Spleen (tissue), 11 donors: ENCODE results near the gene NRG3. TPM values are rescaled to one million over a fixed set of nuclear protein-coding genes. Genes with fewer than 3 reads are reported as not detected.
A peak's percentile ranks its signal among the peaks of the same experiment; 100 is the strongest.

Experiments used
- DNase-seq: peaks from one replicate; pipeline ENCODE4 v3.0.0-alpha.2; 2020
- H3K27ac ChIP-seq, 8 donors: fragments of 200-600 bp; sonication (generic) in 7 of 8; 1 replicate in 4 of 8; 2 replicates in 4 of 8; pipeline versions ENCODE4 v1.5.0 to v1.8.0; 2016 to 2021; ENCODE audit warnings: inconsistent platforms in 4 of 8, mild to moderate bottlenecking in 4 of 8, moderate library complexity in 1 of 8
- H3K27me3 ChIP-seq, 7 donors: fragments of 200-600 bp; sonication (generic) in 6 of 7; replicated peaks in 1 of 7; 1 replicate in 4 of 7; 2 replicates in 3 of 7; pipeline versions ENCODE4 v1.5.0 to v1.8.0; 2016 to 2021; ENCODE audit warnings: inconsistent platforms in 3 of 7, mild to moderate bottlenecking in 1 of 7
- H3K36me3 ChIP-seq, 6 donors: fragments of 200-600 bp; sonication (generic) in 5 of 6; 1 replicate in 4 of 6; 2 replicates in 2 of 6; pipeline versions ENCODE4 v1.5.0 to v1.8.0; 2016 to 2021; ENCODE audit warnings: inconsistent platforms in 2 of 6
- H3K4me1 ChIP-seq, 6 donors: fragments of 200-600 bp; sonication (generic) in 5 of 6; 1 replicate in 3 of 6; 2 replicates in 3 of 6; pipeline versions ENCODE4 v1.5.0 to v1.8.0; 2016 to 2021; ENCODE audit warnings: inconsistent platforms in 3 of 6
- H3K4me3 ChIP-seq, 8 donors: fragments of 200-600 bp; sonication (generic) in 7 of 8; 1 replicate in 4 of 8; 2 replicates in 4 of 8; pipeline versions ENCODE4 v1.5.0 to v1.8.0; 2016 to 2021; ENCODE audit warnings: inconsistent platforms in 4 of 8, mild to moderate bottlenecking in 4 of 8, moderate library complexity in 2 of 8
- H3K9me3 ChIP-seq, 8 donors: fragments of 200-600 bp; sonication (generic) in 7 of 8; 1 replicate in 4 of 8; 2 replicates in 4 of 8; pipeline versions ENCODE4 v1.5.0 to v1.8.0; 2016 to 2021; ENCODE audit warnings: inconsistent platforms in 4 of 8
- POLR2A ChIP-seq, 3 donors: fragments of 450-650 bp; IDR thresholded peaks; one replicate each; pipeline ENCODE4 v1.5.1; 2017; ENCODE audit warnings: antibody characterized with exemption in 3 of 3, mild to moderate bottlenecking in 1 of 3
- POLR2AphosphoS5 ChIP-seq, 3 donors: sonication (generic); formaldehyde crosslinking; IDR thresholded peaks; one replicate each; pipeline ENCODE4 v1.5.1; 2017; ENCODE audit warnings: antibody characterized with exemption in 3 of 3
- WGBS, 5 donors: extraction: QIAGEN DNeasy Blood & Tissue Kit in 3 of 5; methylation state at CpG; one replicate each; pipeline versions ENCODE4 v1.1.5 to v1.1.7; 2013 to 2018; 5-methylcytosine and 5-hydroxymethylcytosine counted together
- intact Hi-C: fragments of 100-400 bp; cut with DNase I; formaldehyde crosslinking; loops from one replicate; pipeline ENCODE4 v1.15.0; 2023; ENCODE audit warnings: low total_unique reads
- polyA plus RNA-seq, 3 donors: library from polyadenylated mRNA; stranded (reverse); fragments of 200-250 nt; gene quantifications; one replicate each; pipeline ENCODE4 v1.2.1, GENCODE V29; 2013
- total RNA-seq, 7 donors: library from RNA; depleted of rRNA in 3 of 7; stranded (reverse); fragments of >200 nt in 3 of 7; fragmentation: NEBNext Ultra II Directional in 4 of 7; extraction: Animal tissue kit (Norgen Biotek cat#: 25700) in 4 of 7; gene quantifications; one replicate each; pipeline versions ENCODE4 v1.1.0 to v1.2.1, GENCODE V29; 2016 to 2021
- TF ChIP-seq, protein P1 (sequence below), 11 experiments: fragments of 200-600 bp in 7 of 11; fragments of 450-650 bp in 4 of 11; sonication (generic) in 4 of 11; IDR thresholded peaks in 8 of 11; conservative IDR thresholded peaks in 3 of 11; 1 replicate in 7 of 11; 2 replicates in 4 of 11; pipeline versions ENCODE4 v1.4.0 to v1.8.0; 2016 to 2021; ENCODE audit warnings: antibody characterized with exemption in 11 of 11, inconsistent platforms in 4 of 11, mild to moderate bottlenecking in 1 of 11
- donor health status: healthy with polysubstance abuse.
- donor health status: DM: no; HTN: no; CAD: no; lungs with moderate emphysema.
- donor health status: DM: no; HTN: no; CAD: no.
- donor health status: Bipolar disorder and iron deficiency.
- donor health status: healthy.
- donor health status: DM: no; HTN: no; CAD: no.
- donor health status: DM: yes; HTN: yes; CAD: no.

NRG3 gene
- total and polyA plus RNA-seq, 10 donors, result 0.10 to 0.22 (median 0.21) TPM; not detected in 7

GRCh38 chr10:81873932-81874816 lies 820 bp upstream of the NRG3 start:
- intact Hi-C loops, result no loop called here
- no peaks in the 10 kb centered on the region for H3K36me3 ChIP-seq
- H3K27ac ChIP-seq, result no peak overlapping the region
- peak; percentile 68 for DNase-seq
- TF ChIP-seq, protein P1, sequence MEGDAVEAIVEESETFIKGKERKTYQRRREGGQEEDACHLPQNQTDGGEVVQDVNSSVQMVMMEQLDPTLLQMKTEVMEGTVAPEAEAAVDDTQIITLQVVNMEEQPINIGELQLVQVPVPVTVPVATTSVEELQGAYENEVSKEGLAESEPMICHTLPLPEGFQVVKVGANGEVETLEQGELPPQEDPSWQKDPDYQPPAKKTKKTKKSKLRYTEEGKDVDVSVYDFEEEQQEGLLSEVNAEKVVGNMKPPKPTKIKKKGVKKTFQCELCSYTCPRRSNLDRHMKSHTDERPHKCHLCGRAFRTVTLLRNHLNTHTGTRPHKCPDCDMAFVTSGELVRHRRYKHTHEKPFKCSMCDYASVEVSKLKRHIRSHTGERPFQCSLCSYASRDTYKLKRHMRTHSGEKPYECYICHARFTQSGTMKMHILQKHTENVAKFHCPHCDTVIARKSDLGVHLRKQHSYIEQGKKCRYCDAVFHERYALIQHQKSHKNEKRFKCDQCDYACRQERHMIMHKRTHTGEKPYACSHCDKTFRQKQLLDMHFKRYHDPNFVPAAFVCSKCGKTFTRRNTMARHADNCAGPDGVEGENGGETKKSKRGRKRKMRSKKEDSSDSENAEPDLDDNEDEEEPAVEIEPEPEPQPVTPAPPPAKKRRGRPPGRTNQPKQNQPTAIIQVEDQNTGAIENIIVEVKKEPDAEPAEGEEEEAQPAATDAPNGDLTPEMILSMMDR (IDR thresholded peaks at IDR 0.05 in 8 of 11, conservative IDR thresholded peaks at IDR 0.05 in 3 of 11), result no peak
- TF ChIP-seq POLR2A (IDR thresholded peaks at IDR 0.05) (no peak), POLR2AphosphoS5 (IDR thresholded peaks at IDR 0.05) (no peak)
- peaks cover 0 to 23% (median 12%) of the 10 kb centered on the region in 6 donors for H3K4me1 ChIP-seq
- peak overlapping the region in 7 of 8 donors; percentile 14 to 58 (median 17) for H3K4me3 ChIP-seq
- peaks cover 0 to 83% (median 40%) of the 10 kb centered on the region in 7 donors for H3K27me3 ChIP-seq
- WGBS, 5 donors, result 0 to 2% (median 1%) methylated on average over 3 to 80 of the region's 80 CpGs
- peaks cover 0 to 6% (median 0%) of the 10 kb centered on the region in 8 donors for H3K9me3 ChIP-seq

DNA sequence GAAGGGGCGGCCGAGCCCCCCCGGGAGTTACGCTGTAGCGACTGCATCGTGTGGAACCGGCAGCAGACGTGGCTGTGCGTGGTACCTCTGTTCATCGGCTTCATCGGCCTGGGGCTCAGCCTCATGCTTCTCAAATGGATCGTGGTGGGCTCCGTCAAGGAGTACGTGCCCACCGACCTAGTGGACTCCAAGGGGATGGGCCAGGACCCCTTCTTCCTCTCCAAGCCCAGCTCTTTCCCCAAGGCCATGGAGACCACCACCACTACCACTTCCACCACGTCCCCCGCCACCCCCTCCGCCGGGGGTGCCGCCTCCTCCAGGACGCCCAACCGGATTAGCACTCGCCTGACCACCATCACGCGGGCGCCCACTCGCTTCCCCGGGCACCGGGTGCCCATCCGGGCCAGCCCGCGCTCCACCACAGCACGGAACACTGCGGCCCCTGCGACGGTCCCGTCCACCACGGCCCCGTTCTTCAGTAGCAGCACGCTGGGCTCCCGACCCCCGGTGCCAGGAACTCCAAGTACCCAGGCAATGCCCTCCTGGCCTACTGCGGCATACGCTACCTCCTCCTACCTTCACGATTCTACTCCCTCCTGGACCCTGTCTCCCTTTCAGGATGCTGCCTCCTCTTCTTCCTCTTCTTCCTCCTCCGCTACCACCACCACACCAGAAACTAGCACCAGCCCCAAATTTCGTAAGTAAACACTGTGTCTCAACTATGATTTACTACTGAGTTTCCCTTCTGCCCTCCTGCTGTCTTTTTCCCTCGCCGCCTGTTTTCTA lies 666 bp downstream of the NRG3 start:
- Histone ChIP-seq H3K27me3 (peaks cover 0 to 80% (median 40%) of the 10 kb centered on the region in 7 donors), H3K36me3 (no peaks in the 10 kb centered on the region), H3K9me3 (peaks cover 0 to 5% (median 0%) of the 10 kb centered on the region in 8 donors), H3K27ac (no peak overlapping the region), H3K4me1 (peaks cover 0 to 23% (median 12%) of the 10 kb centered on the region in 6 donors), H3K4me3 (peak overlapping the region in 1 of 8 donors; percentile 58)
- 4 to 21% (median 5%) methylated on average over 28 to 49 of the region's 49 CpGs for WGBS, 5 donors
- TF ChIP-seq POLR2AphosphoS5 (IDR thresholded peaks at IDR 0.05), result no peak
- TF ChIP-seq POLR2A (IDR thresholded peaks at IDR 0.05), result no peak
- TF ChIP-seq, protein P1 (IDR thresholded peaks at IDR 0.05 in 8 of 11, conservative IDR thresholded peaks at IDR 0.05 in 3 of 11), result no peak
- intact Hi-C loops, result no loop called here
- DNase-seq, result peak; percentile 64

DNA sequence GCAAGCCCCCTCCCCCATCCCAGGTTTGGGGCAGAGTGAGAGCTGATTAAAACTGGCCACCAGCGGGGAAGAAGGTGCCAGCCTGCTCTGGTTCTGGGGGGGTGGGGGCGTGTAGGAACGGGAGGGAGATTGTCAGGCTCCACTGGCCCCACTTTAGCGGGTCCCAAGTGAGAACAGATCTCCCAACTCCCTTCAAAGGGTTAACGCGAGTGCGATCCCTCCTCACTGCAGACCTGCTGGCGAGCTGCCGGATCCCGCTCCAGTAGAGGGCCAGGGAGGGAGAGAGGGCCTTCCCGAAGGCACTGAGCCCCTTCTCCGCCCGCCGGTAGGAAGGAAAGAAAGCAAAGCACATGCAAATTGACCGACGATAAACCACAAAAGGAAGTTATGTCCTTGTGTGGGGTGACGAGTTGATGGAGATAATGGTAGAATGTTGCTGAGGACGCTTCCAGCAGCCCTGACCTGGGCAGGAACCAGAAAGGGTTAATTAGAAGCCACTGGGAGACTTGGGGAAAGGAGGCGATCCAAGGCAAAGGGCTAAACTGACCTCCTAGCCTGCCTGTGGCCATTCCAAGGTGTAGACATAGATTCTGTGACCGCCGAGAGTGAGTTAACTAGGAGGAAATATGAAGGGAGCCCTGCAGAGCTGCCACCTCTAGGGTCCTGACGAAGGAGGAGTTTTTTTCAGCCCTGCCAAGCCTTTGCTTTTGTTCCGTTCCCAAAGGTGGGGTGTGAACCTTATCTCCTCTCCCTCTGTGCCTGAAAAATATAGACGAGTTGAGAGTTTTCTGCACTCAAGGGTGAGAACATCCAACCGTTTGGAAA lies 1.5 kb downstream of the NRG3 start:
- Histone ChIP-seq H3K36me3 (no peaks in the 10 kb centered on the region), H3K27me3 (peaks cover 0 to 79% (median 40%) of the 10 kb centered on the region in 7 donors), H3K4me1 (peaks cover 0 to 23% (median 12%) of the 10 kb centered on the region in 6 donors), H3K9me3 (peaks cover 0 to 5% (median 0%) of the 10 kb centered on the region in 8 donors), H3K27ac (no peak overlapping the region), H3K4me3 (peak overlapping the region in 1 of 8 donors; percentile 58)
- DNase-seq, result peak; percentile 59
- 1 to 6% (median 2%) methylated on average over 25 of the region's 25 CpGs for WGBS, 5 donors
- intact Hi-C loops, result no loop called here
- TF ChIP-seq POLR2AphosphoS5 (IDR thresholded peaks at IDR 0.05) (no peak), POLR2A (IDR thresholded peaks at IDR 0.05) (no peak)
- TF ChIP-seq, protein P1 (IDR thresholded peaks at IDR 0.05 in 8 of 11, conservative IDR thresholded peaks at IDR 0.05 in 3 of 11), result no peak
